SH-SY5Y (cell line): ENCODE data around the gene IFNG-AS1.

ENCODE experiments used
- GATA2 ChIP-seq: IDR thresholded peaks from 2 replicates; pipeline ENCODE4 v1.6.1; 2011; ENCODE audit warnings: mild to moderate bottlenecking, low read depth, low read length
- GATA3 ChIP-seq: IDR thresholded peaks from 2 replicates; pipeline ENCODE4 v1.6.1; 2011; ENCODE audit warnings: low read depth, mild to moderate bottlenecking, low read length, moderate library complexity

IFNG-AS1 gene

GRCh38 chr12:68040450-68041075 lies 51.3 kb downstream of the IFNG-AS1 start:
- no peak for TF ChIP-seq GATA3
- no peak for TF ChIP-seq GATA2

DNA sequence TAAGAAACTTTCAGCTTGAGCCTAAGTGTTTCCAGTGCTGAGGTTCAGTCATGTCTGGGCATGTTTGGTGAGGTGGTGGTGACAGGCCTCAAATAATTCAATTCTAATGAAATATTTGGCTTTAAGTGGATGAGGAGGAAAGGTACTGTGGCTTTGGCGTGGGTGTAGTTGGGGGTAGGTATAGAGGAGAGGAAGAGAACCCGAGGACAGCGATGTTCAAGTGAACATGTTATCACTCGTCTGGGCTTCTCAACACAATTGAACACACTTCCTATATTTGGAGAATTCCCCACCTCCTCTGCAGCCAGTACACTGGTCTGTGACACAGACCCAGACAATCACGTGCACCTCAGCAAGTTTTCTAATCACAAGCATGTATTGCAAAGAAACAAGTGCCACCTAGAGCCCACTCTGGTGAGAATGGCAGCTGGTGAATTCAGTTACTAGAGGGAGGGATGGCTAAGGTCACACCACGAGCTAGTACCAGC lies 53.0 kb downstream of the IFNG-AS1 start:
- TF ChIP-seq GATA2 (no peak), GATA3 (no peak)

GRCh38 chr12:68043435-68043834 lies 54.2 kb downstream of the IFNG-AS1 start:
- TF ChIP-seq GATA3, result no peak
- TF ChIP-seq GATA2, result no peak

DNA sequence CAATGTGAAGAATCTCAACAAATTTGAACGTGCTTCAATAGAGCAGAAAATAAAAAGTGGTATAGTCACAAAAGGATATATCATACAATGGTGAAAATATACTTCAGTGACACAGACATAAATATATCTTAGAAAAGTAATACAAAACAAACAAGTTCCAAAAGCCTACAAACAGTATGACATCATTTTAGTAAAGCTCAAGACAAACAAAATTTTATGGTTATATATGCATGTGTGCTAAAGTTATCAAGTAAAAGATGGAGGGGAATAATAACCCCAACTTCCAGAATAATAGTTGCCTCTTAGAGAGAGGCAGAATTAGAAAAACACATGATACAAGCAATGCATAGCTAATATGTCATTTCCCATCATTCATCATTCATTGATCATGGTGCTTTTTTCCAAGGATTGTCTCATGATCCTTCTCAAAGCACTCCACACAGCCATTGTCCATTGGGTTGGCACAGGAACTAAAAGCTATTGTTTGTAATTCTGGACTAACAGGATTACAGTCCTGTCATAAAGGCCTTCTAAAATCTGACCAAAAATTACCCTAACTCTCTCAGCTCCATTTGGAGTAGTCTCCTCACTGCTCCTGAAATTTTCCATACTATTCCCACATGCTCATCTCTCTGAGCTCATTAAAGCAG lies 59.5 kb downstream of the IFNG-AS1 start:
- TF ChIP-seq GATA2, result no peak
- TF ChIP-seq GATA3, result no peak

GRCh38 chr12:68056300-68056699 lies 67.1 kb downstream of the IFNG-AS1 start:
- no peak for TF ChIP-seq GATA3
- no peak for TF ChIP-seq GATA2

DNA sequence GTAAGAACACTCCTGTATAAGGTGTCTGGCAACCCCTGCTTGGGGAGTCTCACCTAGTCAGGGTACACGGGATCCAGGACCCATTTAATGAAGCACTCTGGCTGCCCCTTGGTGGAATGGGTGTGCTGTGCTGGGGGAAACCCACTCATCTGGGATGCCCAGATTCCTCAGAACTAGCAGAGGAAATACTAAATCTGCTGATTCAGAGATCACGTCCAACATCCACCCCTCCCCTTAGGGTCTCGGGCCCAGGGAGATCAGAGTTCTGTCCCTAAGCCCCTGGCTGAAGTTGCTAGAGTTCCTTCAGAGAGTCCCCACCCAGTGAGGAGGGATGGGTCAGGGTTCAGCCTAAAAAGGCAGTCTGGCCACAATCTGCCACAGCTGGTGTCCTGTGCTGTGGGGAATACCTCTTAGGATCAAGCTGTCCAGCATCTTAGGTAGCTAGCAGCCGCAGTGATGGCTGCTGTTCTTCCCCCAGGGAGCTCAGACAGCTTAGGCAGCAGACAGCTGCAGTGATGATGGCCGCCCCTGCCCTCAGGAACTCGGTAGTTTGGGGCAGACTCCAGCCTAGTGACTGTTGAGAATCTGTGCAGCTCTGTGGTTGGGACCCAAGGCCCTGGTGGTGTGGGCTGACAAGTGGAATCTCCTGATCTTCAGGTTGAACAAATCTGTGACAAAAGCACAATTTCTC lies 74.8 kb downstream of the IFNG-AS1 start:
- no peak for TF ChIP-seq GATA3
- TF ChIP-seq GATA2, result no peak

- no peak for TF ChIP-seq GATA2
- TF ChIP-seq GATA3, result no peak
Measured at GRCh38 chr12:68065163-68065562, 75.9 kb downstream of the IFNG-AS1 start.

DNA sequence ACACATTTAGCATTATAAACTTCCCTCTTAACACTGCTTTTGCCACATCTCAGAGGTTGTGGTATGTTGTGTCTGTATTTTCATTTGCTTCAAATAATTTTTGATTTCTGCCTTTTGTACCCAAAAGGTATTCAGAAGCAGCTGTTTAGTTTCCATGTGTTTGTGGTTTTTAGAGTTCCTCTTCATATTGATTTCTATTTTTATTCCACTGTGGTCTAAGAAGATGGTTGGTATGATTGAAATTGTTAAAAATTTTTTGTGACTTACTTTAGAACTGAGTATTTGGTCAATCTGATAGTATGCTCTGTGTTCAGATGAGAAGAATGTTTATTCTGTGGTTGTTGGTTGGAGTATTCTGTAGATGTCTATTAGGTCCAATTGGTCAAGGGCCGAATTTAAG lies 76.4 kb downstream of the IFNG-AS1 start:
- TF ChIP-seq GATA2 (no peak), GATA3 (no peak)

DNA sequence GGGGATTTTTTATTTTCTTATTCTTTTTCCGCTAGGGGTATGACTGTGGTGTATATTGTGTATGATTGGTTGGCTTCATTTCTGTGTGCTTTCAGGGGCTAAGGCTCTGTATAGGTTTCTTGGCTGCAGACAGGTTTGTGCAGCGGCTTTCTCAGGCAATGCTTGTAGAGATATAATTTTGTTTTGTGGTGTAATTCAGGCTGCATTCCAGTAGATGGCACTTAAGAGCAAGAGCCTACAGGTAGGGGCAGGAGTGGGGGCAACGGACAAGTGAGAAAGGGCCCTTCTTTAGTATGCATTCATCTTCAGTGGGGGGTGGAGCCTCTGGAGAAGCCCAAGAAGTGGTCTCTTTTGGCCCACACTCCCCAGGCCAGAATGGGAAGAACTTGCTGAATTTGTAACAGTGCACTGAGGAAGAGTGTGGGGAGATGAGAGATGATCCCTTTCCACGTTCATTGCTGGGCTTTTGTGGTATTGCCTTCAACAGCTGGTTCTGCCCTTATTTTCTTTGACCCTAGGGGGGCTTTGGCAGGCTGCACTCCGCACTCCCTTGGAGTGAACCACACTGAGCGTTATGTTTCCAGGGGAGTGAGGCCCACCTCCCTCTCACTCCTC lies 78.6 kb downstream of the IFNG-AS1 start:
- TF ChIP-seq GATA3, result no peak
- TF ChIP-seq GATA2, result no peak

GRCh38 chr12:68069275-68069674 lies 80.0 kb downstream of the IFNG-AS1 start:
- no peak for TF ChIP-seq GATA2
